Large intestine (tissue), 3 donors: Measurements from ENCODE around the gene ATP5F1D. TPM values are rescaled to one million over a fixed set of nuclear protein-coding genes. Genes with fewer than 3 reads are reported as not detected.
A peak's percentile ranks its signal among the peaks of the same experiment; 100 is the strongest.

Experiments
- DNase-seq, 2 donors: peaks; one replicate each; pipeline versions ENCODE4 v3.0.0 to v3.0.0-alpha.2; 2013
- H3K27ac ChIP-seq: one replicate; pipeline ENCODE4 v1.5.1; 2013; ENCODE audit warnings: low read length
- H3K27me3 ChIP-seq: 2 replicates; pipeline ENCODE4 v1.6.1; 2013; ENCODE audit warnings: low read length; ENCODE audit not compliant: control insufficient read depth, insufficient read depth
- H3K36me3 ChIP-seq: 2 replicates; pipeline ENCODE4 v1.6.1; 2013; ENCODE audit warnings: low read length; ENCODE audit not compliant: control insufficient read depth, insufficient read depth
- H3K4me1 ChIP-seq: one replicate; pipeline ENCODE4 v1.6.1; 2013; ENCODE audit warnings: low read length; ENCODE audit not compliant: control insufficient read depth, insufficient read depth
- H3K4me3 ChIP-seq: one replicate; pipeline ENCODE4 v1.5.1; 2013; ENCODE audit warnings: low read length
- H3K9me3 ChIP-seq: one replicate; pipeline ENCODE4 v1.6.1; 2013; ENCODE audit warnings: mild to moderate bottlenecking, low read depth, low read length, moderate library complexity; ENCODE audit not compliant: control insufficient read depth
- WGBS: methylation state at CpG from one replicate; pipeline ENCODE4 v1.1.5; 2013; ENCODE audit warnings: low lambda C conversion rate; ENCODE audit not compliant: insufficient coverage; 5-methylcytosine and 5-hydroxymethylcytosine counted together
- polyA plus RNA-seq: library from polyadenylated mRNA; unstranded; fragments of 120-200 nt; gene quantifications from one replicate; pipeline ENCODE4 v1.2.1, GENCODE V29; 2013

Gene ATP5F1D
- polyA plus RNA-seq, 1 donor = 136 TPM

DNA sequence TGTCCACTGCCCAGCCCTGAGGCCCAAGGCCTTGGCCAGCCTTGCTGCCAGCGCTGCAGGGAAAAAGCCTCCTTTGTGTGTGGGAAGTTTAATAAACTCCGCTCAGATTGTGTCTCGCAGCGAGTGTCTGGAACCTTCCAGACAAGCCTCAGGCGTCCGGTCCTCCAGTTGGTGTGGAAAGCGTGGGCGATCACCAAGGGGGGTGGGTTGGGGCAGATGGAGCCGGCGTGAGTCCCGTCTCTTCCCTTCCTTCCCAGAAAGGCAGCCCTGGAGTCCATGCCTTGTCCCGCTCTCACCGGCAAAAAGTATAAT lies 31.4 kb upstream of the ATP5F1D start:
- Histone ChIP-seq H3K27ac (peak overlapping the region; percentile 92), H3K4me1 (peaks cover 43% of the 10 kb centered on the region), H3K36me3 (peaks cover 27% of the 10 kb centered on the region), H3K27me3 (no peaks in the 10 kb centered on the region), H3K9me3 (peaks cover 2% of the 10 kb centered on the region), H3K4me3 (no peak overlapping the region)
- no peak for DNase-seq
- WGBS = no CpG with 5 or more reads among the region's 13 CpGs

DNA sequence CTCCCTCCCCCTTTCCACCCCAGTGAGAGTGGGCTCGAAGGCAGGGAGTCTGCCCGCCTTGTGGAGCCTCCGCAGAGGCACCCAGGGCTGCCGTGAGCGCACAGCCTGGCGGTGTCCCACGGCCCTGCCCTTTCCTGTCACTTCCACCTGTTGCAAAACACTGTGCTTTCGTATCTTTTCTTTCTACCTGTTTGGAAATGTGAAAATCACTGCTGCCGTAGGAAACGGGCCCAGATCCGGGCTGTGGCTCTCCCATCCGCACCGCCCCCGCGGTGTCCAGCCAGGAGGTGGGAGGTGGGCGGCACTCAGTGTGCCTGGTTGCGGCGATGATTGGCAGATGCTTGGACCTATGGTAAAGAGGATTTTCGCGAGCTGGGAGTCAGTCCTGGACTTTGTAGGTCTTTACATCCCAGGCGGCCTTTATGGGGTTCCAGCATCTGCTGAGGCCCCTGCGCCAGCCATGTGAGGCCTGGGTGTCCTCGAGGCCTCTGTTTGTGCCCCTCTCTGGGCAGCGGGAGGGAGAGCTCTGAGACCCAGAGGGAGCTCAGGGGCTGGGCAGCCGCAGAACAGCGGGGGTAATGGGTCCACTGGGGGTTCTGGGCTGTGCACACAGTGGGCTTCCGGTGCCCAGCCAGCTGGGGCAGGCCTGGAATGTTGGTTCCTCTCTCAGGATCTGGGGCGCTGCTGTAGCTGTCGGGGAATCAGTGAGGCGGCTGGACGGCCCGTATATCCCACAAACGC lies 29.9 kb upstream of the ATP5F1D start:
- no peak for DNase-seq
- H3K27me3 ChIP-seq = no peaks in the 10 kb centered on the region
- H3K27ac ChIP-seq = no peak overlapping the region
- H3K36me3 ChIP-seq = peaks cover 30% of the 10 kb centered on the region
- peaks cover 2% of the 10 kb centered on the region for H3K9me3 ChIP-seq
- WGBS = no CpG with 5 or more reads among the region's 33 CpGs
- H3K4me1 ChIP-seq = peaks cover 49% of the 10 kb centered on the region
- no peak overlapping the region for H3K4me3 ChIP-seq

DNA sequence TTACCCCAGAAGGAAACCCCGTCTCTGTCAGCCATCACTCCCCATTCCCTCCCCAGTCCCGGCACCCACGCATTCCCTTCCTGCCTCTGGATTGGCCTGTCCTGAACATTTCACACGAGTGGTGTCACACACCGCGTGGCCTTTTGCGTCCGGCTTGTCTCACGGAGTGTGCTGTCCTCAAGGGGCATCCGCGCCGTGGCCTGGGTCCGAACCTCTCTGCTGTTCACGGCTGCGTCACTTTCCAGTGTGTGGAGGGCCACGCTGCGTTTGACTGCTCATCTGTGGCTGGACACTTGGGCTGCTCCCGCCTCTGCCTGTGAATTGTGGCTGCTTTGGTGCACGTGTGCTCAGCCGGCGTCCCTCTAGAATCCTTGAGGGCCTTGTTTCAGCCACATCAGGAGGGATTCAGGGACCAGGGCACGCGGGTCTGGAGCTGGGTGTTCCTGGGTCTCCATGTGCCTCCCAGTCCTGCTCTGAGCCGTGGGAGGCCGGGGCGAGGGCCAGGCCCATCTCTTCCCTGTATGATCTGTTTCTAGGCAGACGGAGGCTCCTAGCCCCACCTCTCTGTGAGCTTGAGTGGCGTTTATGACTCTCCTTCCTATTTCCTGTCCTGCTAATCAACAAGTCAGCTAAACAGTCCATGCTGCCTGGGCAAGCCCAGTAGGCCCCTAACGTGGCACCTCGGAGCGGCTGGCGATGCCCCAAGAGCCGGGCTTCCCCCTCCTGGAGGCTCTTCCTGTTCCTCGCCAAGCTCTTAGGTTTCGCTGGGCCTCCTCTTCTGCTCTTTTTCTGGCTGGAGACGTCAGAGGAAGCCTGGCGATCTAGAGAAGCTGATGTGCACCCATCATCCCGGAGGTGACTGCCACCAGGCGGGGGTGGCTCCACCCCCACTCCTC lies 27.9 kb upstream of the ATP5F1D start:
- DNase-seq = peak; percentile 86 to 90
- Histone ChIP-seq H3K4me1 (peaks cover 58% of the 10 kb centered on the region), H3K4me3 (no peak overlapping the region), H3K27ac (peak overlapping the region; percentile 86), H3K36me3 (peaks cover 39% of the 10 kb centered on the region), H3K27me3 (no peaks in the 10 kb centered on the region), H3K9me3 (peaks cover 2% of the 10 kb centered on the region)
- WGBS = no CpG with 5 or more reads among the region's 39 CpGs

DNA sequence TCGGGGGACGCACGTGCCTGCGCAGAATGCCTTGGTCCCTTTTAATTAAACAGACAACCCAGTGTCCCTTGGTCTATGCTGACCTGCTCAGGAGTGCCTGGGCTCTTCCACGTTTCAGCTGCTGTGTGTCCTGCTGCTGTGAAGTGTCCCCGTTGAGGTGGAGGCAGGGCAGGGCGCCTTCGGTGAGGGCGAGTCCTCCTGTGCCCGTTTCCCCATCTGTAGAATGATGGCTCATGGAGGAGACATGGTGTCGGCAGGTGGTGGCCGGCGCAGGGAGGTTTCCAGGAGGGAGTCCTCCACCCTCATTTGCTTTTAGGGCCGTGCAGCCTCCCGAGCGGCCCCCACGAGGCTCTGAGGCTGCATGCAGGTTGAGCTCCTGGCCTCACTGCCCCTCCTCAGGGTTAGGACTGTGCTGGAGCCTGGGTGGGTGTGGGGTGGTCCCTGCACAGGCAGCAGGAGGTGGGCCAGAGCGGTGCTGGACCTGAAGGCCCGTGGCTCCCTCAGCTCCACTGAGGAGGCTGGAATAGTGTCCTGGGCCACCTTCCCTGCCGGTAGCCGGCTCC lies 27.2 kb upstream of the ATP5F1D start:
- Histone ChIP-seq H3K4me1 (peaks cover 54% of the 10 kb centered on the region), H3K27me3 (no peaks in the 10 kb centered on the region), H3K36me3 (peaks cover 45% of the 10 kb centered on the region), H3K27ac (peak overlapping the region; percentile 86), H3K4me3 (no peak overlapping the region), H3K9me3 (peaks cover 2% of the 10 kb centered on the region)
- WGBS = no CpG with 5 or more reads among the region's 21 CpGs
- DNase-seq = no peak

DNA sequence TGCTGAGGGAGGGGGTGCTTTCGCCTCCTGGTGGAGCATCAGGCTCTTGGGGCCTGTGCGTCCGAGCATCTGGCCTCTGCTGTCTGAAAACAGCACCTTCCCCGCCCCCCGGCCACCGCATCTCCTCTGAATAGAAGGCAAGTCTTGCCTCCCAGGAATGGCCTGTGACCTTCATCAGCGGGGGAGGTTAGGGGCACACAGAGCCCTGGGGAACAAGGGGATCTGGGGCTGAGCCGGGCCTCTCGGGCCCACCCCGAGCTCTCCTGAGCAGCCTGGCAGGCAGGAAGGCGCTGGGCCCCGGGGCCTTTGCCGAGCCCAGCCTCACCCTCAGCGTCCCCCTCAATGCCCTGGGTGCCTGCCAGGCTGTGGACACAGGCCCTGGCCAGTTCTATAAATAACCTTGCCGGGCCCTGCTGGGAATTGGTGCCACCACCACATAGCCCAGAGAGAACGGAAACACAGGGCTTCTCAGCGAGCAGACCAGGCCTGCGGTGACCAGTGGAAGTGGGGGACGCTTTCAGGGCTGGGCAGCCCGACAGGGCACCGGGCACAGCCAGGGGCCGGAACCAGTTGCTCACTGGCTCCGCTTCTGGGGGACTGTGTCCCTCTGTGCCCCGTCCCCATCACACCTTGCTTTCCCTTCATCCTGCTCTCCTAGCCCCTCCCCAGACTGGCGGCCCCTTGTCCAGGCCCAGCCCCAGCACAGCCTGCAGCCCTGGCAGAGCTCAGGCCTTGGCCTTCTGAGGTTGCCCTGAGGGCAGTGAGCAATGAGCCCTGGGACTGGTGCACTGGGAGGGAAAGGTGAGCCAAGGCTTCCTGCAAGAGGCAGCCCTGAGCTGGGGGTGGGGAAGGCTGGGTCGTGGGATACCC lies 26.5 kb upstream of the ATP5F1D start:
- no peak for DNase-seq
- Histone ChIP-seq H3K4me3 (no peak overlapping the region), H3K27me3 (no peaks in the 10 kb centered on the region), H3K36me3 (peaks cover 44% of the 10 kb centered on the region), H3K4me1 (peaks cover 47% of the 10 kb centered on the region), H3K27ac (peak overlapping the region; percentile 86), H3K9me3 (peaks cover 2% of the 10 kb centered on the region)
- no CpG with 5 or more reads among the region's 26 CpGs for WGBS

DNA sequence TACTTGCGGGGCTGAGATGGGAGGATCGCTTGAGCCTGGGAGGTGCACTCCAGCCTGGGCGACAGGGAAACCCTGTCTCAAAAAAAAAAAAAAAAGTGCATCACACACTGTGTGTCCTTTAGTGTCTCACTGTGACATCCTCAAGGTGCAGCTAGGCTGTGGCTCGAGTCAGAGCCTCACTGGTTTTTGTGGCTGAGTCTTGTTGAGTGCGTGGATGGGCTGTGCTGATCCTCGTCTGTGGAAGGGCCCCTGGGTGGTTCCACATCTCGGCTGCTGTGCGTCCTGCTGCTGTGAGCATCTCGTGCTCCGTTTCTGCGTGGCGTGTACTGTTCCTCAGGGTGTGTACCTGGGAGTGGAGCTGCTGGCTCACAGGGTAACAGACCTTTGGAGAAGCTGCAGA lies 24.8 kb upstream of the ATP5F1D start:
- peaks cover 43% of the 10 kb centered on the region for H3K4me1 ChIP-seq
- no CpG with 5 or more reads among the region's 12 CpGs for WGBS
- no peak for DNase-seq
- peak overlapping the region; percentile 72 for H3K27ac ChIP-seq
- no peaks in the 10 kb centered on the region for H3K9me3 ChIP-seq
- no peaks in the 10 kb centered on the region for H3K27me3 ChIP-seq
- H3K36me3 ChIP-seq = peaks cover 48% of the 10 kb centered on the region
- no peak overlapping the region for H3K4me3 ChIP-seq

DNA sequence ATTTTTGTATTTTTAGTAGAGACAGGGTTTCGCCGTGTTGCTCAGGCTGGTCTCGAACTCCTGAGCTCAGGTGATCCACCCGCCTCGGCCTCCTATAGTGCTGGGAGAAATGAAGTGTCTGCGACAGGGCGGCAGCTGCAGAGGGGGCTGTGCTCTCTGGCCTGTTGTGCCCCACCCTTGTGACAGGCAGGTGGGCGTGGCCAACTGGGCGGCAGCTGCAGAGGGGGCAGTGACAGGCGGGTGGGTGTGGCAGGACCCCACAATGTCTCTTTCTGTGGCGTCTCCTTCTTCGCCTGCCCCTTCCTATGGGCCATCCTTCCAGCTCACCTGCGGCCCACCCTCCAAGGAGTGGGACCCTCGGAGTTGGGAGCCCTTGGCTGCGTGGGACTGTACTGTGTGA lies 24.2 kb upstream of the ATP5F1D start:
- DNase-seq = no peak
- H3K27ac ChIP-seq = peak overlapping the region; percentile 72

DNA sequence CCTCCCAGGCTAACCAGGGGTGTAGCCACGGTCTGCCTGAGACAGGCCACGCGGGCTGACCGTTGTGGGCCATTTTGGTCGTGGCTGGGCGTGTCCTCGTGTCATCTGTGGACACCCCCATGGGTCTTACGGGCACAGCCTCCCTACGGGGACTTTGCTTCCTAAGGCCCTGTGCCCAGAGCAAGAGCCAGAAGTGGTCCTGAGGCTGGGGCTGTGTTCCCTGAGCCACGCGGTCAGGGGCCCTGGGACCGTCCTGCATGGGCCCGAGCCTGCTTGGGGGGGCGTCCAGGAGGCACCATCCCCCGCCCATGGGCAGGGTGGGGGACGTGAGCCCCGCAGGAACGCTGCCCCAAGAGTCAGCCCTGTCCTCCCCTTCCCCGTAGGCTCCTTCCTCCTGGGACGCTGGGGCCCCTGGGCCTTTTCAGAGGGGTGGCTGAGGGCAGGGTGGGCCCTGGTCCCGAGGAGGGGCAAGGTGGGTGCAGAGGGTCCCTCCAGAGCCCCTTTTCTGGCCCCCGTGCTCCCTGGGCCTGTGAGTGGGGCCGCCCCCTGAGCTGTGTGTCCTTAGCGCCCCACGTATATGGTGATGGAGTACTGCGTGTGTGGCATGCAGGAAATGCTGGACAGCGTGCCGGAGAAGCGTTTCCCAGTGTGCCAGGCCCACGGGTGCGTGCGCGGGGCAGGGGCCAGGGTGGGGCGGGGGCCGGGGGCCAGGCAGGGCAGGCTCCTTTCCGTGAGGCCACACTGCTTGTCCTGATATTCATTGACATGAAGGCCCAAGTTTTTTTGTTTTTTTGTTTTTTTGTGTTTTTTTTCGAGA lies 22.6 kb upstream of the ATP5F1D start:
- peaks cover 31% of the 10 kb centered on the region for H3K4me1 ChIP-seq
- no peak overlapping the region for H3K4me3 ChIP-seq
- H3K9me3 ChIP-seq = no peaks in the 10 kb centered on the region
- peaks cover 60% of the 10 kb centered on the region for H3K36me3 ChIP-seq
- peak overlapping the region; percentile 72 for H3K27ac ChIP-seq
- no peaks in the 10 kb centered on the region for H3K27me3 ChIP-seq
- no peak for DNase-seq
- 60% methylated on average over 1 of the region's 37 CpGs for WGBS

More for the DNA sequence above, 24.2 kb upstream of the ATP5F1D start:
- Histone ChIP-seq H3K36me3 (peaks cover 50% of the 10 kb centered on the region), H3K9me3 (no peaks in the 10 kb centered on the region), H3K27me3 (no peaks in the 10 kb centered on the region), H3K4me1 (peaks cover 40% of the 10 kb centered on the region), H3K4me3 (no peak overlapping the region)
- 80% methylated on average over 1 of the region's 15 CpGs for WGBS

DNA sequence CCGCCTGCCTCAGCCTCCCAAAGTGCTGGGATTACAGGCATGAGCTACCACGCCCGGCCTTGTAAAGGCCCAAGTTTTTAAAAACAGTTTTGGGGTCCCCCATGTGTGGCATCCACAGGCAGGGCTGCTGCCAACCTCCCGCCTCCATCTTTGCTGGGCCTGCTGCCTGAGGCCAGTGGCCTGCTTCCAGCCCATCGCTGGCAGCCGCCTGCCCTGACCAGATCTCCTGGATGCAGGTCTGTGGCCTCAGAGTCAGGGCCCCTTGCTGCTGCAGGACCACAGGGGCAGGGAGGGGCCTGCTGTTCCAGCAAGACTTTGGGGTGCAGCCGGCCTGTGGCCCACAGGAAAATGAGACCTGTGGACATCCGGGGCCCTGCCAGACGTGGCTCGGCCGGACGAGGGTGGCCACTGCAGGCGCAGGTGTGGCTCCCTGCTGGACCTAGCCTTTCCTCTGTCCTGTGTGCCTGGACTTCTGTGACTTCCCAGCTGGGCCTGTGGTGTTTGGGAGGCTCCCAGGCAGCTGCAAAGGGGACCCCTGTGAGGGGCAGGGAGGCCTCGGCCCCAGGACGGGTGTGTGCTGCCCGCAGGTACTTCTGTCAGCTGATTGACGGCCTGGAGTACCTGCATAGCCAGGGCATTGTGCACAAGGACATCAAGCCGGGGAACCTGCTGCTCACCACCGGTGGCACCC lies 21.6 kb upstream of the ATP5F1D start:
- Histone ChIP-seq H3K4me3 (no peak overlapping the region), H3K27me3 (no peaks in the 10 kb centered on the region), H3K27ac (no peak overlapping the region), H3K9me3 (no peaks in the 10 kb centered on the region), H3K36me3 (peaks cover 69% of the 10 kb centered on the region), H3K4me1 (peaks cover 22% of the 10 kb centered on the region)
- no peak for DNase-seq
- WGBS = no CpG with 5 or more reads among the region's 19 CpGs
